ENCODE measurements around the gene CTSK. TPM values are rescaled to one million over a fixed set of nuclear protein-coding genes. Genes with fewer than 3 reads are reported as not detected.

CTSK gene
- total and polyA plus RNA-seq, 12 donors, result 5.0 to 29.4 (median 11.2) TPM

GRCh38 chr1:150809651-150810050, 1.6 kb upstream of the CTSK start:
- 72 to 84% (median 77%) methylated on average over 3 of the region's 3 CpGs for WGBS, 4 donors

GRCh38 chr1:150808846-150809245, 786 bp upstream of the CTSK start:
- H3K27ac ChIP-seq, result no peak overlapping the region

More at GRCh38 chr1:150809651-150810050, 1.6 kb upstream of the CTSK start:
- no peaks in the 10 kb centered on the region for H3K9me3 ChIP-seq (replicated peaks in 1 of 3)
- no peak overlapping the region for H3K4me3 ChIP-seq
- TF ChIP-seq, protein P1, sequence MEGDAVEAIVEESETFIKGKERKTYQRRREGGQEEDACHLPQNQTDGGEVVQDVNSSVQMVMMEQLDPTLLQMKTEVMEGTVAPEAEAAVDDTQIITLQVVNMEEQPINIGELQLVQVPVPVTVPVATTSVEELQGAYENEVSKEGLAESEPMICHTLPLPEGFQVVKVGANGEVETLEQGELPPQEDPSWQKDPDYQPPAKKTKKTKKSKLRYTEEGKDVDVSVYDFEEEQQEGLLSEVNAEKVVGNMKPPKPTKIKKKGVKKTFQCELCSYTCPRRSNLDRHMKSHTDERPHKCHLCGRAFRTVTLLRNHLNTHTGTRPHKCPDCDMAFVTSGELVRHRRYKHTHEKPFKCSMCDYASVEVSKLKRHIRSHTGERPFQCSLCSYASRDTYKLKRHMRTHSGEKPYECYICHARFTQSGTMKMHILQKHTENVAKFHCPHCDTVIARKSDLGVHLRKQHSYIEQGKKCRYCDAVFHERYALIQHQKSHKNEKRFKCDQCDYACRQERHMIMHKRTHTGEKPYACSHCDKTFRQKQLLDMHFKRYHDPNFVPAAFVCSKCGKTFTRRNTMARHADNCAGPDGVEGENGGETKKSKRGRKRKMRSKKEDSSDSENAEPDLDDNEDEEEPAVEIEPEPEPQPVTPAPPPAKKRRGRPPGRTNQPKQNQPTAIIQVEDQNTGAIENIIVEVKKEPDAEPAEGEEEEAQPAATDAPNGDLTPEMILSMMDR (IDR thresholded peaks at IDR 0.05), result no peak
- no peak for TF ChIP-seq POLR2A (IDR thresholded peaks at IDR 0.05)
- H3K27ac ChIP-seq, result no peak overlapping the region
- no peak for DNase-seq
- intact Hi-C loops (cut with DNase I), result loop anchor here in 1 of 2 donors (10.0 kb wide), 2 partner anchors 105 to 255 kb away; no protein-coding TSS in a partner anchor
- H3K4me1 ChIP-seq (replicated peaks in 1 of 2), result peaks cover 0 to 16% of the 10 kb centered on the region in 2 donors
- H3K27me3 ChIP-seq, result no peaks in the 10 kb centered on the region
- peaks cover 0 to 42% of the 10 kb centered on the region in 2 donors for H3K36me3 ChIP-seq (replicated peaks in 1 of 2)

DNA sequence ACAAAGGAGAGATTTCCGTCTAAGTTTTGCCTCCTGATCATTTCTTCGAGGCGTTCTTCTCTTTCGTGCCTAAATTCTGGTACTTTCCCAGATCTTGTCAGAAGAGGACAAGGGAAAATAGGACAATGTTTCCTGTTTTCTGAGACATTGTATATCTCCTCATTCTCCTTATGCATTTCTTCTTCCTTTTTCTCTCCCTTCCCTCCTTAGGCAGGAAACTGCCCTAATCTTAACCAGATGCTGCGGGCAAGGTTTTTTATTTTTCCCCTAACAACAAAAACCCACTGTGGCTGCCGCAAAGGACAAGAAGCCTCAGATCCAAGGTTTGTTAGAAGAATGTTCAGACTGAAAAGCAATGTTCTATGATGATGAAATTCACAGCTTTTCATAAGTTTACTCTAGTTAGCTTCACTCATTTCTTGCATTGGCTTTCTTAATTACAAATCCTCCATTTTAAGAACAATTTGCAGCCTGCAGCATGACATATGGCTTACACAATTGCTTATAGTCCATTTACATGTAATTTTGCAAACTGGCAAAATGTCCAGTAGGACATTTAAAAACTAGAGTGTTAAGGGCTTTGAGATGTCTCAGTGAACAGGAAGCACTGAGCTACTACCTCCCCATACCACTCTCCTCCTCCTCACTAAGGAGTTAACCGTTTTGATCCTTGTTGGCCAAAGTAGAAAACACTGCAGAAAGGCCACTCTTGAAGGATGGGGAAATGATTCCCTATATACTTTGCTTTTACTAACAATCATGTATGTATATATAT, 624 bp downstream of the CTSK start:
- TF ChIP-seq, protein P1 (IDR thresholded peaks at IDR 0.05), result no peak
- no peak for TF ChIP-seq POLR2A (IDR thresholded peaks at IDR 0.05)
- no peaks in the 10 kb centered on the region for H3K27me3 ChIP-seq
- WGBS, 4 donors, result 41 to 56% (median 48%) methylated on average over 7 of the region's 7 CpGs
- H3K4me3 ChIP-seq, result peak overlapping the region in 1 of 4 donors; percentile 8
- no peaks in the 10 kb centered on the region for H3K9me3 ChIP-seq (replicated peaks in 1 of 3)
- peaks cover 0 to 34% of the 10 kb centered on the region in 2 donors for H3K36me3 ChIP-seq (replicated peaks in 1 of 2)
- H3K4me1 ChIP-seq (replicated peaks in 1 of 2), result peaks cover 0 to 16% of the 10 kb centered on the region in 2 donors
- H3K27ac ChIP-seq, result no peak overlapping the region
- DNase-seq, result no peak
- intact Hi-C loops (cut with DNase I), result no loop called here

More at GRCh38 chr1:150808846-150809245, 786 bp upstream of the CTSK start:
- WGBS, 4 donors, result 71 to 89% (median 80%) methylated on average over 2 of the region's 2 CpGs
- no peaks in the 10 kb centered on the region for H3K9me3 ChIP-seq (replicated peaks in 1 of 3)
- H3K27me3 ChIP-seq, result no peaks in the 10 kb centered on the region
- intact Hi-C loops (cut with DNase I), result no loop called here
- TF ChIP-seq, protein P1 (IDR thresholded peaks at IDR 0.05), result no peak
- TF ChIP-seq POLR2A (IDR thresholded peaks at IDR 0.05), result no peak
- no peak overlapping the region for H3K4me3 ChIP-seq
- peaks cover 0 to 16% of the 10 kb centered on the region in 2 donors for H3K4me1 ChIP-seq (replicated peaks in 1 of 2)
- no peak for DNase-seq
- H3K36me3 ChIP-seq (replicated peaks in 1 of 2), result peaks cover 0 to 41% of the 10 kb centered on the region in 2 donors

DNA sequence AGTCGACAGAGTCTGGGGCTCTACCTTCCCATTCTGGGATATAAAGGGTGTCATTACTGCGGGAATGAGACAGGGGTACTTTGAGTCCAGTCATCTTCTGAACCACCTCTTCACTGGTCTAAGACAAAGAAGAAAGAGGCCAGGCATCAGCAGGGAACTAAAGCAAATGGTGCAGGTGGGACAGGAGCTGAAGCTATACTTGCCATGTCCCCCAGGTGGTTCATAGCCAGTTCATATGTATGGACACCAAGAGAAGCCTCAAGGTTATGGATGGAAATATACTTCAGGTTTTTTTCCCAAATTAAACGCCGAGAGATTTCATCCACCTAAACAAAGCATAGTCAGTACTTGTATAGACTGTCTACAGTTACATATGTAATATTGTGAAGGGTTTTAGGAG, 2.2 kb downstream of the CTSK start:
- no peak overlapping the region for H3K27ac ChIP-seq
- H3K4me3 ChIP-seq, result no peak overlapping the region
- no peaks in the 10 kb centered on the region for H3K27me3 ChIP-seq
- intact Hi-C loops (cut with DNase I), result no loop called here
- TF ChIP-seq POLR2A (IDR thresholded peaks at IDR 0.05), result no peak
- TF ChIP-seq, protein P1 (IDR thresholded peaks at IDR 0.05), result no peak
- peaks cover 0 to 16% of the 10 kb centered on the region in 2 donors for H3K4me1 ChIP-seq (replicated peaks in 1 of 2)
- DNase-seq, result no peak
- H3K9me3 ChIP-seq (replicated peaks in 1 of 3), result no peaks in the 10 kb centered on the region
- WGBS, 4 donors, result 90 to 93% (median 93%) methylated on average over 4 of the region's 4 CpGs
- H3K36me3 ChIP-seq (replicated peaks in 1 of 2), result peaks cover 0 to 23% of the 10 kb centered on the region in 2 donors

Data from adrenal gland (tissue), 12 donors.